Type B pancreatic cell (in vitro differentiated cells): ENCODE data around the gene TRAF3IP1. TPM values are rescaled to one million over a fixed set of nuclear protein-coding genes. Genes with fewer than 3 reads are reported as not detected.

Source experiments
- DNase-seq: peaks from one replicate; pipeline ENCODE4 v3.0.0; 2021; ENCODE audit warnings: mixed read lengths; ENCODE audit not compliant: unreplicated experiment; ENCODE audit errors: extremely low spot score
- H3K27ac Mint-ChIP-seq: 2 replicates; pipeline ENCODE4 v1.8.0; 2021; ENCODE audit warnings: mild to moderate bottlenecking, mixed read lengths
- H3K27me3 Mint-ChIP-seq: 2 replicates; pipeline ENCODE4 v1.8.0; 2021; ENCODE audit warnings: mixed read lengths
- H3K36me3 Mint-ChIP-seq: 2 replicates; pipeline ENCODE4 v1.8.0; 2021; ENCODE audit warnings: mixed read lengths
- H3K4me1 Mint-ChIP-seq: one replicate; pipeline ENCODE4 v1.8.0; 2021; ENCODE audit warnings: mixed read lengths; ENCODE audit not compliant: unreplicated experiment
- H3K4me3 Mint-ChIP-seq: 2 replicates; pipeline ENCODE4 v1.8.0; 2021; ENCODE audit warnings: mild to moderate bottlenecking, mixed read lengths
- H3K9me3 Mint-ChIP-seq: 2 replicates; pipeline ENCODE4 v1.8.0; 2021; ENCODE audit warnings: mixed read lengths
- CTCF ChIP-seq: fragments of 200-600 bp; sonication (generic); conservative IDR thresholded peaks from 2 replicates; pipeline ENCODE4 v1.5.0; 2021; ENCODE audit warnings: antibody characterized with exemption, mild to moderate bottlenecking
- total RNA-seq: library from RNA; stranded (reverse); gene quantifications from 2 replicates; pipeline ENCODE4 v1.2.1, GENCODE V29; 2021; ENCODE audit warnings: low replicate concordance

The TRAF3IP1 gene
- total RNA-seq, 1 donor from 2014 or later: 20.9 TPM

GRCh38 chr2:238426568-238427434 lies 106.5 kb downstream of the TRAF3IP1 start, which contains the start of gene ASB1:
Gene ASB1 (plus strand): TSS chr2:238426927. CDS start chr2:238427071, 144 bp downstream.
- Mint-ChIP-seq H3K27me3 (peaks cover 3% of the 10 kb centered on the region), H3K36me3 (peaks cover 23% of the 10 kb centered on the region), H3K4me3 (peak within 1 kb of the TSS; percentile 97), H3K9me3 (peaks cover 6% of the 10 kb centered on the region), H3K4me1 (peaks cover 25% of the 10 kb centered on the region), H3K27ac (peak within 1 kb of the TSS; percentile 88)
- DNase-seq: peak; percentile 87
- no peak for TF ChIP-seq CTCF

- DNase-seq: no peak
- TF ChIP-seq CTCF: no peak
- peaks cover 21% of the 10 kb centered on the region for H3K4me1 Mint-ChIP-seq
Observed at GRCh38 chr2:238427435-238428162, 107.3 kb downstream of the TRAF3IP1 start.

GRCh38 chr2:238428866-238429265 lies 108.5 kb downstream of the TRAF3IP1 start:
- peaks cover 6% of the 10 kb centered on the region for H3K9me3 Mint-ChIP-seq
- H3K36me3 Mint-ChIP-seq: peaks cover 27% of the 10 kb centered on the region
- peak overlapping the region; percentile 45 for H3K4me3 Mint-ChIP-seq
- TF ChIP-seq CTCF: no peak
- peaks cover 21% of the 10 kb centered on the region for H3K4me1 Mint-ChIP-seq
- H3K27me3 Mint-ChIP-seq: peaks cover 3% of the 10 kb centered on the region
- H3K27ac Mint-ChIP-seq: no peak overlapping the region
- no peak for DNase-seq

More at GRCh38 chr2:238427435-238428162, 107.3 kb downstream of the TRAF3IP1 start:
- Mint-ChIP-seq H3K4me3 (peak overlapping the region; percentile 94), H3K36me3 (peaks cover 27% of the 10 kb centered on the region), H3K27ac (peak overlapping the region; percentile 84), H3K27me3 (peaks cover 3% of the 10 kb centered on the region), H3K9me3 (peaks cover 6% of the 10 kb centered on the region)

- no peak for TF ChIP-seq CTCF
- peaks cover 6% of the 10 kb centered on the region for H3K9me3 Mint-ChIP-seq
- H3K4me1 Mint-ChIP-seq: peaks cover 12% of the 10 kb centered on the region
- no peak for DNase-seq
- H3K27me3 Mint-ChIP-seq: peaks cover 3% of the 10 kb centered on the region
- no peak overlapping the region for H3K4me3 Mint-ChIP-seq
- peaks cover 27% of the 10 kb centered on the region for H3K36me3 Mint-ChIP-seq
- H3K27ac Mint-ChIP-seq: no peak overlapping the region
Observed at GRCh38 chr2:238430781-238431180, 110.5 kb downstream of the TRAF3IP1 start.

- peaks cover 31% of the 10 kb centered on the region for H3K36me3 Mint-ChIP-seq
- no peak overlapping the region for H3K27ac Mint-ChIP-seq
- peak overlapping the region; percentile 32 for H3K4me3 Mint-ChIP-seq
- peaks cover 12% of the 10 kb centered on the region for H3K4me1 Mint-ChIP-seq
- H3K27me3 Mint-ChIP-seq: no peaks in the 10 kb centered on the region
- TF ChIP-seq CTCF: no peak
- peaks cover 6% of the 10 kb centered on the region for H3K9me3 Mint-ChIP-seq
- no peak for DNase-seq
Observed at GRCh38 chr2:238431456-238431855, 111.1 kb downstream of the TRAF3IP1 start.
